ENCODE results near the gene TMEM270.
A peak's percentile ranks its signal among the peaks of the same experiment; 100 is the strongest.
"Not testable (repeated sequence)": the region's sequence is repeated elsewhere in the genome, so short reads cannot be mapped to it uniquely, and the experiment has no call there.

The TMEM270 gene

DNA sequence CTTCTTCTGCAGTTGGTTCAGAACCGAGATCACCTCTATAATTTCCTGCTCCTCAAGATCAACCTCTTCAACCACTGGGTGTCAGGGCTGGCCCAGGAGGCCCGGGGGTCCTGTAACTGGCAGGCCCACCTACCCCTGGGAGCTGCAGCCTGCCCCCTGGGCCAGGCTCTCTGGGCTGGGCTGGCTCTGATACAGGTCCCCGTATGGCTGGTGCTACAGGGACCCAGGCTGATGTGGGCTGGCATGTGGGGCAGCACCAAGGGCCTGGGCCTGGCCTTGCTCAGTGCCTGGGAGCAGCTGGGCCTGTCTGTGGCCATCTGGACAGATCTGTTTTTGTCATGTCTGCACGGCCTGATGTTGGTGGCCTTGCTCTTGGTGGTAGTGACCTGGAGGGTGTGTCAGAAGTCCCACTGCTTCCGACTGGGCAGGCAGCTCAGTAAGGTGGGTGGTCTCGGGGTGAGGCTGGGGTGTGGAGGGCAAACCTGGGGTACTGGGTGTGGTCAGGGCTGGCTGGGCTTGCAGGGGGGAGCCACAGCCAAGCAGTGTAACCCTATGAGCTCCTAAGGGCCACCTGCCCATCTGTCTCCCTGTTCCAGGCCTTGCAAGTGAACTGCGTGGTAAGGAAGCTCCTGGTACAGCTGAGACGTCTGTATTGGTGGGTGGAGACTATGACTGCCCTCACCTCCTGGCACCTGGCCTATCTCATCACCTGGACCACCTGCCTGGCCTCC, 4.2 kb downstream of the TMEM270 start:
- no peak for DNase-seq

GRCh38 chr7:73865738-73866445, 4.9 kb downstream of the TMEM270 start:
- peak; percentile 62 for DNase-seq

- DNase-seq: no peak
Observed at GRCh38 chr7:73866446-73866767, 5.4 kb downstream of the TMEM270 start.

GRCh38 chr7:73869011-73869798, 8.2 kb downstream of the TMEM270 start:
- DNase-seq: no peak

GRCh38 chr7:73870041-73870492, 9.1 kb downstream of the TMEM270 start:
- DNase-seq: no peak

DNA sequence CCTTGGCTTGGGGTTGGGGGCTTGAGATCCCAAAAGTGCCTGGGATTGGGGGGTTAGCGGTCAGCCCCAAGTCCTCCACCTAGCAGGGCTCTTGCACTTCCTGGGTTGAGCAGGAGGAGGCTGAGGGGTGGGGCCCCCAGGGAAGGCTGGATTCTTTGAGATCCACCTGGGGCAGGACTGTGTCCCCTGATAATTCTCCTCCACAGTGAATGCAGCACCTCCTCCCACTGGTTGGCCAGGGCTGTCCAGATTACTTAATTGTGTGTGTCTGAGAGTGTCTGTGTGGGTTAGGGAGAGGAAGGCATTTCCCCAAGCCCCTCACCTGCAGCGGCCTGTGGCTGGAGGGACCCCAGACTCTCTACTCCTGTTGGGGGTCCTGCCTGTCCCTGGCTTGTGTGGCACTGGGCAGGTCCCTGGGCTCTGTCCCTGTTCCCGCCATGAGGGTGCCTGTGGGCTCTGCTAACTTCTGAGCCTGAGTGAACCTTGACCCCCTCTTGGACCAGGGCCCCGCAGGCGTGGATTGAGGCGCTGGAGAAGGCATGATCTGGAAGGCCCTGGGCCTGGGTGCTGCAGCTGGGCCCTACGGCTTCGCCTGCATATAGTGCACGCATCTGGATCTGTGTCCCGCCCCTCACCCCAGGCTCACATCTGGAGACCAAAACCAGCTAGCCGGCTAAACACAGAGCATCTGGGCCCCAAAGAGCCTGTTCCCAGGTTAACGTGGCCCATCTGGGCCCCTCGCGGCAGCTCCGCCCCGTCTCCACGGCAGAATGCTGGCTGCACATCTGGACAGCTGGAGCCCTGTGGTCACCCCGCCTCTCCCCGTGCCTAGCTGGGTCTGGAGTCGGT, 10.4 kb downstream of the TMEM270 start:
- DNase-seq: no peak

DNA sequence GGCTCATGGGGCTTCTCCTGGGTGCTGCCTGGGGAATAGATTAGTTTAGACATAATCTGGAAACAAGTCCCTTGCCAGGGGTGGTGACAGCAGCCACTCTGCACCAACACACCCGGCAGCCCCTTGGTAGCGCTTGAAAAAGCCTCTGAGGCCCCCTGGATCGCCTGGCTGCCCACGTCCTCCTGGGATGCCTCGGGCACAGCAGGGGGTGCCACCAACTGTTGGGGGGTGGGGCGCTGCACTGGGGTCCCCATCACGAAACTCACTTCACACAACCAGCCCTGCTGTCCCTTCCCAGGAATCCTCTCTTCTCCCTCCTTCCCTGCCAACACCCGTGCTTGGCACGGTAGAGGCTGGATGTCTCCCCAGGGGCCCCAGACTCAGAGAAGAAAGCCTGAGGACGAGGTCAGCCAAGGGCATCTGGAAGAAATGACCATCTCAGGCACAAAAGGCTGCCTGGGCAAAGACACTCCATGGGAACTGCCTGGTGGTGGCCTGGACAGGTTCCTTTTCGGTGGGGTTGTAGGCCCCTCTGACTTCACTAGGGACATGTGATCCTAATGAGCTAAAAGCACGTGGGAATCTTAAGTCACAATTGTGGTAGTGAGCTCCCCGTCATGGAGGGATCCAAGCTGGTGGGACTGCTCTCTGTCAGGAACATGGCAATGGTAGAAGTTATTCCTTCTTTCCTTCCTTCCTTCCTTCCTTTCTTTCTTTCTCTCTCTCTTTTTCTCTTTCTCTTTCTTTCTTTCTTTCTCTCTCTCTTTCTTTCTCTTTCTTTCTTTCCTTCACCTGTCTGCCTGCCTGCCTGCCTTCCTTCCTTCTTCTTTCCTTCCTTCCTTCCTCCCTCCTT, 11.3 kb downstream of the TMEM270 start:
- no peak for DNase-seq

GRCh38 chr7:73876361-73876760, 15.4 kb downstream of the TMEM270 start:
- DNase-seq: no peak

GRCh38 chr7:73876973-73877372, 16.0 kb downstream of the TMEM270 start:
- no peak for DNase-seq

DNA sequence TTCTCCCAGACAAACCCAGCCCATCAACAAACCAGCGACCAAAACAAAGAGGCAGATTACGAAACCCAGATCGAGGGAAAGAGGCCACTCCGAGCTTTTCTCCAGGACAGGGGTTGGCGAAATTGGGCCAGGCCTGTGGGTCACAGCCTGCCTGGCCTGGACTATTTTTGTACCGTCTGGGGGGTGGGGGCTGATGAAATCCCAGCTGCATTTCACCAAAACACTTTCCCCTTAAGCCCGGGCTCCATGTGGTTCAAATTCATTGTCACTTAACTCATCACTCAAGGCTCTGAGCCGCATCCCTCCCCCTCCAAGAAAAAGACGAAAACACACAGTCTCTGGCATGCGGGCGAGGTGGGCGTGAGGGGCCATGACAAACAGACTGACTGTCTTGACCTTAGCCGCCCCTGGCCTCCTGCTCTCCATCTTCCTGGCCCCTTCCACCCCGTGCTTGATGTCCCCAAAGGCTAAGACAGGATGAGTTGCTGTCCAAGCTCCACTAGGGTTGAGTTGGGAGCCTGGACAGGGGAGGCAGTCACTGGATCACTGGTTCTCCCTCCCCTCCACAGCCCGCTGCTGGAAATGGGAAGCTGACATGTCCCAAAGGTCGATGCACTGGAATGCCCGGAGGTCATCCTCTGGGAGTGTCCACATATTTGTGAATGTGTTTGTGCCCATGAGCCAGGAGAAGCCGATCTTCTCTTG, 19.2 kb downstream of the TMEM270 start:
- no peak for DNase-seq

GRCh38 chr7:73880755-73881328, 19.9 kb downstream of the TMEM270 start:
- DNase-seq: no peak

- no peak for DNase-seq
Observed at GRCh38 chr7:73881352-73882046, 20.5 kb downstream of the TMEM270 start.

- no peak for DNase-seq
Observed at GRCh38 chr7:73882047-73882402, 21.1 kb downstream of the TMEM270 start.

DNA sequence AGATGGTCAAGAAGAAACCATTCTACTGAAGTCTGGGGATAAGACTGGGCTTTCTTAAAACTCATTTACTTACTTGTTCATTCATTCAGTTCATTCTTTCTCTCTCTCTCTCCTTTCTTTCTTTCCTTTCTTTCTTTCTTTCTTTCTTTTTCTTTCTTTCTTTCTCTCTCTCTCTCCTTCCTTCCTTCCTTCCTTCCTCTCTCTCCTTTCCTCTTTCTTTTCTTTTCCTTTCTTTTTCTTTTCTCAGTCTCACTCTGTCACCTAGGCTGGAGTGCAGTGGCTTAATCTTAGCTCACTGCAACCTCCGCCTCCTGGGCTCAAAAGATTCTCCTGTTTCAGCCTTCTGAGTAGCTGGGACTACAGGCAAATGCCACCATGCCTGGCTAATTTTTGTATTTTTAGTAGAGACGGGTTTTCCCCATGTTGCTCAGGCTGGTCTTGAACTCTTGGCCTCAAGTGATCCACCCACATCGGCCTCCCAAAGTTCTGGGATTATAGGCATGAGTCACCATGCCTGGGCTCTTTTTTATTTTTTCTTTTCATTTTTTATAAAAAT, 24.0 kb downstream of the TMEM270 start:
- DNase-seq: not testable (repeated sequence)

- no peak for DNase-seq
Observed at GRCh38 chr7:73885433-73885974, 24.5 kb downstream of the TMEM270 start.

DNA sequence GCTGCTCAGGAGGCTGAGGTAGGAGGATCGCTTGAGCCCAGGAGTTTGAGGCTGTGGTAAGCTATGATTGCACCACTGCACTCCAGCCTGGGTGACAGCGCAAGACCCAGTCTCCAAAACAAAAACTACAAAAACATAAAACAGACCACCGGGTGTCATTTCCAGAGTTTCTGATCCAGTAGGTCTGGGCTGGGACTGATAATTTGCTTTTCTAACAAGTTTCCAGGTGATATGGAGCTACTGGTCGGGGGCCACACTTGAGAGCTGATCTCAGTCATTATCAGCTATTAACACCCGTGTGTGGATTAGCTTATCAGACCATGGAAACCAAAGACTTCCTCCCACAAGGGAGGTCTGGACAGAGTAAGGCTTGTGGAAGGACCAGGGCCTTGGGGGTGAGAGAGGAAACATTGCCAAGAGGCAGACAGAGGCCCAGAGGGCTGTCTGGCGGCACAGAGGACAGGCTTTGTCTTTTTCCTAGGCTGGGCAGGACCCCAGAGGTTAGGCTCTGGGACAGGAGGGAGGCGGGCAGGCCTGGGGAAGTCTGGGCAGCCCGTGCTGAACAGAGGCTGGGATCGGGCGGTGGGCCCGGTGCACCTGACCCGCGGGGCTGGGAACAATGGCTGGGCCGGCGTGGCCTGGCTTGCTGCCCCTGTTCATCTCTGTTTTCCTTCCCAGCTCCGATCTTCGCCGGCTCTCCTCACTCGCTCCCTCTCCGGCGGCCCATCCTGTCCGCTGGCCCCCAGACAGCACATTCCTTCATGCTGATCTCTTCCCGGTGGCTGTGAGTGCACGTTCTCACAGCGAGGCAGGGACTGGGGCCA, 25.2 kb downstream of the TMEM270 start:
- no peak for DNase-seq

DNA sequence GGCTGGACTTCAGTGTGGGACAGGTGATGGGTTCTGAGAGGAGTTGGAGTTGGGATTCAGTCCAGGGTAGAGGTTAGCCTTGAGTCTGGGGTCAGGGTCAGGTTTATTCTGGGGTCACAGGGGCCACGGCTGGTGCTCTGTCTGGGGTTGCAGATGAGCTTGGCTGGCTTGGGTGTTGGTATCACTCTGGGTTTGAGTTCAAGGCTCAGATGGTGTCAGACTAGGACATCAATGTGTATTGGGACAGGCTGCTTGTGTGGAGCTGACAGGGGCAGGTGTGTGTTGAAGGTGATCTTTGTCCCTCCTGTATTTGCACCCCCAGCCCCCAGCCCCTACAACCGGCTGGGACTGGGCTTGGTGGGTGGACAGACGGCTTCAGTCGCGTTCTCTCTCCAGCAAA, 26.8 kb downstream of the TMEM270 start:
- DNase-seq: no peak

GRCh38 chr7:73888959-73889358, 28.0 kb downstream of the TMEM270 start:
- no peak for DNase-seq

Data from COR-L47 (cell line).